MM.1S (cell line): ENCODE results near the gene RPL18.

Experiments used
- CTCF ChIP-seq: fragments of 300-600 bp; sonication (generic); IDR thresholded peaks from 2 replicates; pipeline ENCODE4 v1.5.1; 2016; ENCODE audit warnings: antibody characterized with exemption, low read length, mixed read lengths
- EZH2 ChIP-seq: fragments of 300-600 bp; sonication (generic); optimal IDR thresholded peaks from 2 replicates; pipeline ENCODE3; 2017; ENCODE audit warnings: low read depth, mild to moderate bottlenecking, antibody characterized with exemption, low read length, mixed read lengths

GRCh38 chr19:48603001-48603400 lies 16.0 kb downstream of the RPL18 start:
- TF ChIP-seq CTCF (no peak), EZH2 (no peak)
